ENCODE data around the gene LTA.

The LTA gene

GRCh38 chr6:31574106-31575061, 2.3 kb downstream of the LTA start:
- DNase-seq, result peak in 1 of 2 donors; percentile 43

- peak; percentile 87 to 89 for DNase-seq
Measured at GRCh38 chr6:31575335-31575901, 3.3 kb downstream of the LTA start, which contains the start of gene TNF. TSS of gene TNF (plus strand) at chr6:31575565. CDS start at chr6:31575742, 177 bp downstream.

GRCh38 chr6:31575952-31576685, 4.0 kb downstream of the LTA start:
- no peak for DNase-seq

GRCh38 chr6:31576897-31577578, 4.9 kb downstream of the LTA start:
- DNase-seq, result peak; percentile 36 to 55

GRCh38 chr6:31577579-31577966, 5.5 kb downstream of the LTA start:
- no peak for DNase-seq

GRCh38 chr6:31578184-31579118, 6.4 kb downstream of the LTA start:
- peak in 1 of 2 donors; percentile 45 for DNase-seq

GRCh38 chr6:31579119-31579505, 7.0 kb downstream of the LTA start:
- DNase-seq, result peak in 1 of 2 donors; percentile 44

- peak in 1 of 2 donors; percentile 53 for DNase-seq
Measured at GRCh38 chr6:31579546-31580437, 7.7 kb downstream of the LTA start.

GRCh38 chr6:31580438-31580740, 8.3 kb downstream of the LTA start:
- peak in 1 of 2 donors; percentile 30 for DNase-seq

- DNase-seq, result peak; percentile 86 to 89
Measured at GRCh38 chr6:31580807-31581433, 8.8 kb downstream of the LTA start.

GRCh38 chr6:31581434-31582229, 9.5 kb downstream of the LTA start:
- DNase-seq, result no peak

- peak; percentile 64 to 74 for DNase-seq
Measured at GRCh38 chr6:31582230-31582643, 10.1 kb downstream of the LTA start, which contains the start of gene LTB. TSS of gene LTB (minus strand) at chr6:31582424. CDS start at chr6:31582417, 7 bp downstream.

GRCh38 chr6:31585491-31585890, 13.4 kb downstream of the LTA start:
- DNase-seq, result peak; percentile 35 to 47

GRCh38 chr6:31586008-31586407, 13.9 kb downstream of the LTA start, which contains the start of gene LST1:
TSS of gene LST1 (plus strand) at chr6:31586277. CDS start at chr6:31587300, 1,023 bp downstream.
- no peak for DNase-seq

- DNase-seq, result no peak
Measured at GRCh38 chr6:31586599-31587281, 14.7 kb downstream of the LTA start.

- DNase-seq, result no peak
Measured at GRCh38 chr6:31587791-31588777, 16.0 kb downstream of the LTA start.

All from activated CD4-positive, alpha-beta T cell treated with anti-CD3 and anti-CD28 coated beads for 4 hours (primary cell).